Raji (cell line): ENCODE data around the gene ENTHD1.

Experiments
- POLR2A ChIP-seq: IDR thresholded peaks from 2 replicates; pipeline ENCODE4 v1.6.1; 2011; ENCODE audit warnings: low read depth, low read length, control low read depth; ENCODE audit not compliant: insufficient read depth

The ENTHD1 gene

GRCh38 chr22:39833610-39834009, 60.0 kb downstream of the ENTHD1 start:
- no peak for TF ChIP-seq POLR2A

- TF ChIP-seq POLR2A = no peak
Observed at GRCh38 chr22:39833093-39833492, 60.5 kb downstream of the ENTHD1 start.

- no peak for TF ChIP-seq POLR2A
Observed at GRCh38 chr22:39832627-39833074, 60.9 kb downstream of the ENTHD1 start.

GRCh38 chr22:39825661-39826102, 67.9 kb downstream of the ENTHD1 start:
- peak; percentile 34; the same call in 1 of the 2 replicates for TF ChIP-seq POLR2A

- TF ChIP-seq POLR2A = no peak
Observed at GRCh38 chr22:39821008-39821407, 72.6 kb downstream of the ENTHD1 start.

GRCh38 chr22:39820256-39820655, 73.3 kb downstream of the ENTHD1 start:
- TF ChIP-seq POLR2A = no peak

GRCh38 chr22:39819429-39819828, 74.1 kb downstream of the ENTHD1 start:
- TF ChIP-seq POLR2A = no peak

GRCh38 chr22:39818094-39818493, 75.5 kb downstream of the ENTHD1 start:
- no peak for TF ChIP-seq POLR2A

GRCh38 chr22:39815932-39816331, 77.6 kb downstream of the ENTHD1 start:
- no peak for TF ChIP-seq POLR2A

GRCh38 chr22:39814899-39815298, 78.7 kb downstream of the ENTHD1 start:
- TF ChIP-seq POLR2A = no peak

- no peak for TF ChIP-seq POLR2A
Observed at GRCh38 chr22:39809772-39810557, 83.6 kb downstream of the ENTHD1 start.

GRCh38 chr22:39808081-39808480, 85.5 kb downstream of the ENTHD1 start:
- TF ChIP-seq POLR2A = no peak

- TF ChIP-seq POLR2A = no peak
Observed at GRCh38 chr22:39806109-39806508, 87.5 kb downstream of the ENTHD1 start.

GRCh38 chr22:39805117-39805516, 88.4 kb downstream of the ENTHD1 start:
- no peak for TF ChIP-seq POLR2A

- no peak for TF ChIP-seq POLR2A
Observed at GRCh38 chr22:39802682-39803081, 90.9 kb downstream of the ENTHD1 start.

GRCh38 chr22:39800790-39801520, 92.6 kb downstream of the ENTHD1 start:
- no peak for TF ChIP-seq POLR2A
